Fibroblast of lung (primary cell): Measurements from ENCODE around the gene PBXIP1.

ENCODE experiments used
- EZH2 ChIP-seq: IDR thresholded peaks from 2 replicates; pipeline ENCODE4 v1.5.1; 2012; ENCODE audit warnings: low read length, control low read depth, mild to moderate bottlenecking; ENCODE audit errors: missing control alignments
- TF ChIP-seq, protein P1 (sequence below), 2 donors: IDR thresholded peaks in 1 of 2; conservative IDR thresholded peaks in 1 of 2; 1 replicate in 1 of 2; 2 replicates in 1 of 2; pipeline ENCODE4 v1.5.1; 2011 to 2012; ENCODE audit warnings: low read length in 2 of 2, control low read depth in 1 of 2, inconsistent platforms in 1 of 2, low read depth in 1 of 2, mild to moderate bottlenecking in 1 of 2

DNA sequence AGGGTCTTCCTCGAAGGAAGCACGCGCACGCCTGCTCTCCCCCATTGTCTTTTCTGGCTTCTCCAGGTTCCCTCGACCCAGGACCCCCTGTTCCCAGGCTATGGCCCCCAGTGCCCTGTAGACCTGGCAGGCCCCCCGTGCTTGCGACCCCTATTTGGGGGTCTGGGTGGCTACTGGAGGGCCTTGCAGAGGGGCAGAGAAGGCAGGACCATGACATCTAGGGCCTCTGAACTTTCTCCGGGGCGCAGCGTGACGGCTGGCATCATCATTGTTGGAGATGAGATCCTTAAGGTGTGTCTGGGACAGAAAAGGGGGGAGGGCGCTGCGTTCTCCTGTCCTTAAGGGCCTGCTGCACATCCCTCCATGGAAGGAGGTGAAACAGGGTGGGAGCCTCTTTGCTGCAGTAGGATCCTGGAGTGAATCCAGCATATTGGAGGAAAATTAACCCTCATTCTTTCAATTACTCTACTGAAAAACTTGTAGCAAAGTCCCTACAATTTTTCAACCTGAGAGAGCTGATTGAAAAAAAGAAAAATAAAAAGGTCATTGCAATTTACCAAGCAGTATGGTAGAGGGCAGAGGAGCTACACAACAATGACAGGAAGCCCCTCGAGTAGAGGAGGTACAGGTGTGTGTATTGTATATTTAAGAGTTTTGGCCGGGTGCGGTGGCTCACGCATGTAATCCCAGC, 28.0 kb upstream of the PBXIP1 start:
- TF ChIP-seq, protein P1, sequence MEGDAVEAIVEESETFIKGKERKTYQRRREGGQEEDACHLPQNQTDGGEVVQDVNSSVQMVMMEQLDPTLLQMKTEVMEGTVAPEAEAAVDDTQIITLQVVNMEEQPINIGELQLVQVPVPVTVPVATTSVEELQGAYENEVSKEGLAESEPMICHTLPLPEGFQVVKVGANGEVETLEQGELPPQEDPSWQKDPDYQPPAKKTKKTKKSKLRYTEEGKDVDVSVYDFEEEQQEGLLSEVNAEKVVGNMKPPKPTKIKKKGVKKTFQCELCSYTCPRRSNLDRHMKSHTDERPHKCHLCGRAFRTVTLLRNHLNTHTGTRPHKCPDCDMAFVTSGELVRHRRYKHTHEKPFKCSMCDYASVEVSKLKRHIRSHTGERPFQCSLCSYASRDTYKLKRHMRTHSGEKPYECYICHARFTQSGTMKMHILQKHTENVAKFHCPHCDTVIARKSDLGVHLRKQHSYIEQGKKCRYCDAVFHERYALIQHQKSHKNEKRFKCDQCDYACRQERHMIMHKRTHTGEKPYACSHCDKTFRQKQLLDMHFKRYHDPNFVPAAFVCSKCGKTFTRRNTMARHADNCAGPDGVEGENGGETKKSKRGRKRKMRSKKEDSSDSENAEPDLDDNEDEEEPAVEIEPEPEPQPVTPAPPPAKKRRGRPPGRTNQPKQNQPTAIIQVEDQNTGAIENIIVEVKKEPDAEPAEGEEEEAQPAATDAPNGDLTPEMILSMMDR (conservative IDR thresholded peaks at IDR 0.05 in 1 of 2, IDR thresholded peaks at IDR 0.05 in 1 of 2; ENCODE audit: low read depth in 1 of 2, low read length in 2 of 2): no peak
- TF ChIP-seq EZH2: no peak
